Measurements from ENCODE around the gene BLOC1S1.

The BLOC1S1 gene

DNA sequence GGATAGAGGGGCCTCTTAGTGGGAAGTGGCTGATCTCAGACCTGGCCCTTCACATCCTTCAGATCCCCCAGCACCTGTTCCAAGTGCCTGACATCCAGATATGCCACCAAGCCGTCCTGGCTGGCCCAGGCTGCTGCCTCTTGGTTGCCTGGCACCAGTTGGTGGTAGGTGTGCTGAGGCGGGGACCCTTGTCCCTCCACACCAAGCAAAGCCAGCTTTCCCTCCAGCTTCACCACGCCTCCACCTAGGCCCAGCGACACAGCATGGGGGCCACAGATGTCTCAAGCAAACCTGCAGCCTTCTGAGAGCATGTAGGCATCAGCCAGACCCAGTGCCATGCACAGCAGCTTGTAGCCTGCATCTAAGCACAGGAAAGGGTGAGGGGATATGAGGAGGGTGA is 16.4 kb downstream of the BLOC1S1 start:
- Histone ChIP-seq H3K27ac (ENCODE audit: low read length) (no peak overlapping the region), H3K27me3 (ENCODE audit: low read depth, low read length) (no peaks in the 10 kb centered on the region)

DNA sequence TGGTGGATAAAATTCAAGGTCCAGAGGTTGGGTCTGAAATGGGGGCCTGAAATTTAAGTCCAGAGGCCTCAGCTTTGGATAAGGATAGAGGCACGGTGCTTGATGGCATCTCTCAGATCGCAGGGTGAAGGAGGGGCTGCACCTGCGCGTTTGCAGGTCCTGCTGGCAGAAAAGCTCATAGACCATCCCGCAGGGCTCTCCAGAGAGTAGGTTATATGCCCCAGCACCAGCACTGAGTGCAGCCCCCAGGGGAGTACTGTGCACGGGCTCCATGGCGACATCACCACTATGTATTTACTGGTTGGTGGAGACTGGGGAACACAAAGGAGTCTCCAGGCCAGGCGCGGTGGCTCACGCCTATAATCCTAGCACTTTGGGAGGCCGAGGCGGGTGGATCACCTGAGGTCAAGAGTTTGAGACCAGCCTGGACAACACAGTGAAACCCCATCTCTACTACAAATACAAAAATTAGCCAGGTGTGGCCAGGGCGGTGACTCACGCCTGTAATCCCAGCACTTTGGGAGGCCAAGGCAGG is 17.2 kb downstream of the BLOC1S1 start:
- Histone ChIP-seq H3K9me3 (ENCODE audit: control insufficient read depth in 1 of 2, low read length in 2 of 2) (no peaks in the 10 kb centered on the region), H3K4me1 (ENCODE audit: control insufficient read depth in 1 of 2, insufficient read depth in 2 of 2, low read length in 2 of 2) (peaks cover 9 to 22% of the 10 kb centered on the region in 2 donors), H3K36me3 (ENCODE audit: control insufficient read depth in 1 of 2, insufficient read depth in 2 of 2, low read length in 2 of 2) (peaks cover 0 to 12% of the 10 kb centered on the region in 2 donors), H3K27ac (ENCODE audit: low read length) (no peak overlapping the region), H3K27me3 (ENCODE audit: low read depth, low read length) (no peaks in the 10 kb centered on the region), H3K4me3 (ENCODE audit: low read depth in 1 of 2, low read length in 2 of 2) (no peak overlapping the region)

More for the DNA sequence above, 16.4 kb downstream of the BLOC1S1 start:
- no peaks in the 10 kb centered on the region for H3K9me3 ChIP-seq (ENCODE audit: control insufficient read depth in 1 of 2, low read length in 2 of 2)
- H3K4me3 ChIP-seq (ENCODE audit: low read depth in 1 of 2, low read length in 2 of 2), result no peak overlapping the region
- H3K4me1 ChIP-seq (ENCODE audit: control insufficient read depth in 1 of 2, insufficient read depth in 2 of 2, low read length in 2 of 2), result peaks cover 11 to 19% of the 10 kb centered on the region in 2 donors
- H3K36me3 ChIP-seq (ENCODE audit: control insufficient read depth in 1 of 2, insufficient read depth in 2 of 2, low read length in 2 of 2), result peaks cover 0 to 13% of the 10 kb centered on the region in 2 donors

DNA sequence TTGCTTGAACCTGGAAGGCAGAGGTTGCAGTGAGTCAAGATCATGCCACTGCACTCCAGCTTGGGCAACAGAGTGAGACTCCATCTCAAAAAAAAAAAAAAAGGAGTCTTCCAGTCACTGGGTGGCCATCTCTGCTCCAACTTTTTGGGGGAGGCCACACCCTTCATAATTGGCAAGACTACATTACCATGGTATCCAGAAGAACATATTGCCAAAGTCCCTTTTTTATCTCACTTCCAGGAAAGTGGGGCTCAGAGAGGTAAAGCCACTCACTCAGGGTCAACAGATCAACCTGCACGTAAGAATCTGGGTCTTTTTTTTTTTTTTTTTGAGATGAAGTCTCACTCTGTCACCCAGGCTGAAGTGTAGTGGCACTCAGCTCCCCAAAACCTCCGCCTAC is 18.0 kb downstream of the BLOC1S1 start:
- Histone ChIP-seq H3K36me3 (ENCODE audit: control insufficient read depth in 1 of 2, insufficient read depth in 2 of 2, low read length in 2 of 2) (peaks cover 0 to 11% of the 10 kb centered on the region in 2 donors), H3K27ac (ENCODE audit: low read length) (no peak overlapping the region), H3K27me3 (ENCODE audit: low read depth, low read length) (no peaks in the 10 kb centered on the region), H3K4me1 (ENCODE audit: control insufficient read depth in 1 of 2, insufficient read depth in 2 of 2, low read length in 2 of 2) (peaks cover 12 to 27% of the 10 kb centered on the region in 2 donors), H3K9me3 (ENCODE audit: control insufficient read depth in 1 of 2, low read length in 2 of 2) (no peaks in the 10 kb centered on the region), H3K4me3 (ENCODE audit: low read depth in 1 of 2, low read length in 2 of 2) (no peak overlapping the region)

DNA sequence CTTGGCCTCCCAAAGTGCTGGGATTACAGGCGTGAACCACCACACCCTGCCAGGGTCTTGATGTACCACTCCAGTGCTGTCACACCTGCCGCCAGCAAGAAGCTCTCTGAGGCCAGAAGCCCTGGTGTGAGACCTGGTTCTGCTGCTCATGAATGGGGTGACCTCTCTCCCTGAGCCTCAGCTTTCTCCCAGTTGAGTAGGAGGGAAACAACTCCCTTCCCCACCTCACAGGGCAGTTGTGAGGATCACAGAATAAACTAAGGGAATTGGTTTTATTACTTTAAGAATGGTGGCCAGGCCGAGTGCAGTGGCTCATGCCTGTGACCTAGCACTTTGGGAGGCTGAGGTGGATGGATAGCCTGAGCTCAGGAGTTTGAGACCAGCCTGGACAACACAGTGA is 18.7 kb downstream of the BLOC1S1 start:
- H3K4me1 ChIP-seq (ENCODE audit: control insufficient read depth in 1 of 2, insufficient read depth in 2 of 2, low read length in 2 of 2), result peaks cover 12 to 27% of the 10 kb centered on the region in 2 donors
- no peak overlapping the region for H3K27ac ChIP-seq (ENCODE audit: low read length)
- peaks cover 0 to 6% of the 10 kb centered on the region in 2 donors for H3K36me3 ChIP-seq (ENCODE audit: control insufficient read depth in 1 of 2, insufficient read depth in 2 of 2, low read length in 2 of 2)
- H3K27me3 ChIP-seq (ENCODE audit: low read depth, low read length), result no peaks in the 10 kb centered on the region
- no peak overlapping the region for H3K4me3 ChIP-seq (ENCODE audit: low read depth in 1 of 2, low read length in 2 of 2)
- no peaks in the 10 kb centered on the region for H3K9me3 ChIP-seq (ENCODE audit: control insufficient read depth in 1 of 2, low read length in 2 of 2)

DNA sequence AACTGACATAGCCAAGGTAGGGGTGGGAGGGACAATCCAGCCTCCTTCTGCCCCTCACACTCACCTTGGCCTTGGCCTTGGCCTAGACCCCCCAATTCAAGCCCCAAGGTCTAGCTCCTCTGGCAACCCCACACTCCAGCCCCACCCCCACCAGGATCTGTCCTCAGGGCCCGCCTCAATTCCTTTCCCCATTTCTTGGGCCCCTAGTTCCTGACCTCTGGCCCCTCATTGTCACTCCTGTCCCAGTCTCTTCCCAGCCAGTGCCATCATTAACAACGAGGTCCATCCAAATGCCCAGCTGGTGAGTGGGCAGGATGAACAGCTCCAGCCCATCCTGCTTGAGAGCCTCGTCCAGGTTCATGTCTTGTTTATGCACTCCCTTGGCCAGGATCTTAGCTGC is 20.2 kb downstream of the BLOC1S1 start:
- Histone ChIP-seq H3K4me1 (ENCODE audit: control insufficient read depth in 1 of 2, insufficient read depth in 2 of 2, low read length in 2 of 2) (peaks cover 7 to 17% of the 10 kb centered on the region in 2 donors), H3K27me3 (ENCODE audit: low read depth, low read length) (no peaks in the 10 kb centered on the region), H3K9me3 (ENCODE audit: control insufficient read depth in 1 of 2, low read length in 2 of 2) (no peaks in the 10 kb centered on the region), H3K36me3 (ENCODE audit: control insufficient read depth in 1 of 2, insufficient read depth in 2 of 2, low read length in 2 of 2) (no peaks in the 10 kb centered on the region), H3K4me3 (ENCODE audit: low read depth in 1 of 2, low read length in 2 of 2) (no peak overlapping the region), H3K27ac (ENCODE audit: low read length) (no peak overlapping the region)

DNA sequence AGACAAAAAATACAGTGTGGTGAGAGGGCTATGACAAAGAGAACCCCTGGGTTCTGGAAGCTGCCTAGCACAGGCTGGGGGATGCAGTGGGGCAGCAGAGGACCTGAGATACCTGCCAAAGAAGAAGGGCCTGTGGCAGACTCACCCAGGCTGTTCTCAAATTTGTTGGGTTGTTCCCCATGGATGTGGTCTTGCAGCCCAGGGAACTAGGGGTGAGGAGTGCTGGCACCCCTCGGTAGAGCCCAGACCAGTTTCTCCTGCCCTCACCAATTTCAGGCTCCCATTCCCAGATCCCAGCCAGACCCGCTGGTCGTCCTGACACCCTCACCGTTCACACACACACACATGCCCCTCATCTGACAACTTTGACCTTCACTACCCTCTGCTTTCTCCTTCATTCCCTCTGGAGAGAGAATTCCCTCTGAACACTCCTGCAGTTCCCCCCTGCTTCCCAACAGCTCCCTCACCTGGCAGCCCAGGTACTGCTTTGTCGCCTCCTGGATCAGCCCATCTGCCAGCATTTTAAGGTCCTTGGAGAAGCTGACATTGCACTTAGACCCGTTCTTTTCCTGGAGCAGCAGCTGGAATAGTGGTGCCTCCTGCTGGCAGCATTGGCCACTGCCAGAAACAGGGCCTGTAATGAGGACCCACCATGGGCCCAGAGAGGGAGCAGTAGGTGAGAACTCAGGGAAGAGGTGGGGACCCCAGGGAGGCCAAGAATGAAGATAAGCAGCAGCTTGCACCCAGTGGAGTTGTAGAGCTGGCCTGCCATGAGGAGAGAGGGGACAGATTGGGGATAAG is 21.1 kb downstream of the BLOC1S1 start:
- H3K4me1 ChIP-seq (ENCODE audit: control insufficient read depth in 1 of 2, insufficient read depth in 2 of 2, low read length in 2 of 2), result peaks cover 7 to 17% of the 10 kb centered on the region in 2 donors
- H3K4me3 ChIP-seq (ENCODE audit: low read depth in 1 of 2, low read length in 2 of 2), result no peak overlapping the region
- no peaks in the 10 kb centered on the region for H3K9me3 ChIP-seq (ENCODE audit: control insufficient read depth in 1 of 2, low read length in 2 of 2)
- no peak overlapping the region for H3K27ac ChIP-seq (ENCODE audit: low read length)
- no peaks in the 10 kb centered on the region for H3K36me3 ChIP-seq (ENCODE audit: control insufficient read depth in 1 of 2, insufficient read depth in 2 of 2, low read length in 2 of 2)
- H3K27me3 ChIP-seq (ENCODE audit: low read depth, low read length), result no peaks in the 10 kb centered on the region

DNA sequence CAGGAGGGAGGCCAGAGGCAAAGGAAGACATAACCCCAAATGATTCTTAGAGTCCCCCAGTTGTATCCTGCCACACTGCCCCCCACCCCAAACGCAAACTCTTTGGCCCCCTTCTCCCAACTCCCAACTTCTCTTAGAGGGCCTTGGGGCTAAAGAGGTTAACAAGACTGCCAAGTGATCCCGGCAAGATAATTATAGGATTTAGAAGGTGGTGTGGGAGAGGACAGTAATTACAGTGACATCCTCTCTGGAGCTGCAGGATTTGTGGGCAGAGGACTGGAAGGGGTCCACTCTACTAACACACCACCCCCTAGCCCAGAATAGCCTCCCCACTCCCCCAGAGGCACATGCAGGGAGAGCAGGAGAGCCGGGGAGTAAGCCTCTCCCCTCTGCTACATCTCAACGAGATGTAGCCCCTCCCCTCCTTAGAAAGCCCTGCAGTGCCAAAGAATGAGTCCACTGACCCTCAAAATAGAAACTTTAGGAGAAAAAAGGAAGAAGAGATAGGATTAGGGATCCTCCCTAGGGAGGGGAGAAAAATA is 21.8 kb downstream of the BLOC1S1 start:
- peaks cover 9 to 20% of the 10 kb centered on the region in 2 donors for H3K4me1 ChIP-seq (ENCODE audit: control insufficient read depth in 1 of 2, insufficient read depth in 2 of 2, low read length in 2 of 2)
- no peaks in the 10 kb centered on the region for H3K36me3 ChIP-seq (ENCODE audit: control insufficient read depth in 1 of 2, insufficient read depth in 2 of 2, low read length in 2 of 2)
- peak overlapping the region; percentile 61 for H3K27ac ChIP-seq (ENCODE audit: low read length)
- H3K4me3 ChIP-seq (ENCODE audit: low read depth in 1 of 2, low read length in 2 of 2), result peak overlapping the region; percentile 71 to 84
- H3K9me3 ChIP-seq (ENCODE audit: control insufficient read depth in 1 of 2, low read length in 2 of 2), result no peaks in the 10 kb centered on the region
- H3K27me3 ChIP-seq (ENCODE audit: low read depth, low read length), result no peaks in the 10 kb centered on the region

DNA sequence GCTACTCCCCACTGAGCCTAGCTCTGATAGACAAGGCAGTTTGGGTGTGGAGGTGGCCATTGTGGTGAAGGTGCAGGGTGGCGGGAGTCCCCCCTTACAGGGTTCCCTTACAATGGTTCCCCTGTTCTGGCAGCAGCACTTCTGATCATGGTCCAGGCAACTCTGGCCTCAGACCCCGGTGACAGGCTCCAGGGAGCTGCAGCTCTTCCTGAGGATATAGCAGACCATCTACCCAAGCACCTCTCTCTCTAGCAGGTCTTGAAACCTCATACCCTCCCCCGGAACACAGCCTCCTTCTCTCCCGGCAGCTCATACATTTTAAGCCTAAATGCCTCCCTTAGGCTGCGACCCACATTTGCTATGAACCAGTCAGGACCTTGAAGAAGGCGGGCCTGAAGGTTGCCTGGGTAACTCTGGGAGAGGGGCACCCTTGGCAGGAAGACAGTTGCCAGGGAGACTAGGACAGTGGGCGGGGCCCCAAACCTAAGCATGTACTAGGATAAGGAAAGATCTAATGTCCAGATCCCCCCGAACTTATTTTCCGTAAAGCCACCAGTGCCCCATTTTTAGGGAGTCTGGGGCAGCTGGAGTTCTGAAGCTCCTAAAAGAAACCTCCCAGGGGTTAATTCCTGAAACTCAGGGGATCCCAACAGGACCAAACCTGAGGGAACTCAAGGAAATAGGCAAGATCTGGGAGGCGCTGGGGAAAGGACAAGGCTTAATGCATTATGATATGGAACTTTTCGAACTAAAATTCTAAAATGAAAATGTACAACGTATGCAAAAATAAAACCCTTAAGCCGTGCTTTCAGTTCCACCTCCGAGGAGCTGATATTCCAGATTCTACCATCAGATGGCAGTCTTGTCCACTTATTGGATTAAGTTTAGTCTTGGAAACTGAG is 22.5 kb downstream of the BLOC1S1 start:
- Histone ChIP-seq H3K36me3 (ENCODE audit: control insufficient read depth in 1 of 2, insufficient read depth in 2 of 2, low read length in 2 of 2) (no peaks in the 10 kb centered on the region), H3K27ac (ENCODE audit: low read length) (peak overlapping the region; percentile 61), H3K9me3 (ENCODE audit: control insufficient read depth in 1 of 2, low read length in 2 of 2) (no peaks in the 10 kb centered on the region), H3K27me3 (ENCODE audit: low read depth, low read length) (no peaks in the 10 kb centered on the region), H3K4me1 (ENCODE audit: control insufficient read depth in 1 of 2, insufficient read depth in 2 of 2, low read length in 2 of 2) (peaks cover 10 to 21% of the 10 kb centered on the region in 2 donors), H3K4me3 (ENCODE audit: low read depth in 1 of 2, low read length in 2 of 2) (peak overlapping the region; percentile 71 to 84)

DNA sequence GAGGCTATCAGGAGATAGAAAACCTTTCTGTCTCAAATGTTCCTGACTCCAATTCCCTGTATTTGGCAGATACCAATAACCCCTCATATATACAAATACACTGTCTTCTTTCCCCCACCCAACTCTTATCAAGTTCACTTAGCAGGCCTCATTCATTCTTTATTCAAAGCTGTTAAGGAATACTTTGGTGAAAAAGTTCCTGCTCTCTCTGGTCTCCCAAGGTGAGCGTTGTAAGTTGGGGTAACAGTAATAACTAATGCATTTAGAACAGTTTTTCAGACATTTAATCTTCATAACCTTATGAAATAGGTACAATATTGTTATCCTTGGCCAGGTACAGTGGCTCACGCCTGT is 23.2 kb downstream of the BLOC1S1 start:
- Histone ChIP-seq H3K27ac (ENCODE audit: low read length) (no peak overlapping the region), H3K27me3 (ENCODE audit: low read depth, low read length) (peaks cover 2% of the 10 kb centered on the region), H3K36me3 (ENCODE audit: control insufficient read depth in 1 of 2, insufficient read depth in 2 of 2, low read length in 2 of 2) (no peaks in the 10 kb centered on the region), H3K4me1 (ENCODE audit: control insufficient read depth in 1 of 2, insufficient read depth in 2 of 2, low read length in 2 of 2) (peaks cover 10 to 23% of the 10 kb centered on the region in 2 donors), H3K4me3 (ENCODE audit: low read depth in 1 of 2, low read length in 2 of 2) (peak overlapping the region; percentile 71 to 84), H3K9me3 (ENCODE audit: control insufficient read depth in 1 of 2, low read length in 2 of 2) (no peaks in the 10 kb centered on the region)

DNA sequence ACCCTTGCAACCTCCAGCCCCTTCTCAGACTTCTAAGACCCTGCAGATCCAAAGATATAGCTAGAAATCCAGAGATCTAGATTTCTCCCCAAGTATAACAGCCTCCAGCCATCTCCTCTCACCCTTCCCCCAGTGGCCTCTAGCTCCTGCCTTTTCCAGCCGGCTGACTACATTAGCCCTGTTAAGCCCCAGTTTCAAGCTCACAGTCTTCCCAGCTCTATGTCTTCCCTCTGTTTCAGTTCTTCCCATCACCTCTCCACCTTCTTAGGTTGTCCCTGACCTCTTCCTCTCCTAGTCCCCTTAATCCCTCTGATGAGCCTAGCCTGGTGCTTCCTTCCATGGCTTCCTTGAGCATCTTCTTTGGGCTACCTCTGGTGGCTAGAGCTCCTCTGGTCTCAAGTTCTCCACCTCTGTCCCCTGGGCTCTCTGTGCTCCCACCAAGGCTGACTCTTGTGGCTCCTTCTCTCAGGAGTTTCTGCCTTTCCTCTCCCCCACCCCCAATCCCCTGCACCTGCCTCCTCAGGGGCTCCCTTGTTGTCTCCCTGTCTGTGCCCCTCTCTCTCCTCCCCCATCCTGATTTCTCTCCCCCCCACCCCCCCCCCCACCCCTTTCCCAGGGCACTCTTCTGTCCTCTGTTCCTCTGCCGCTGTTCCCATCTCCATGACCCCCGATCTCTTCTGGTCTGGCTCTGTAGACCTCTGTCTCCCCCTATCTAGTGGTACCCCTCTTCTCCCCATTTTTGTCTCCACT is 26.3 kb downstream of the BLOC1S1 start:
- H3K4me1 ChIP-seq (ENCODE audit: control insufficient read depth in 1 of 2, insufficient read depth in 2 of 2, low read length in 2 of 2), result peaks cover 13 to 38% of the 10 kb centered on the region in 2 donors
- H3K36me3 ChIP-seq (ENCODE audit: control insufficient read depth in 1 of 2, insufficient read depth in 2 of 2, low read length in 2 of 2), result no peaks in the 10 kb centered on the region
- peak overlapping the region; percentile 32 to 56 for H3K4me3 ChIP-seq (ENCODE audit: low read depth in 1 of 2, low read length in 2 of 2)
- no peaks in the 10 kb centered on the region for H3K9me3 ChIP-seq (ENCODE audit: control insufficient read depth in 1 of 2, low read length in 2 of 2)
- H3K27me3 ChIP-seq (ENCODE audit: low read depth, low read length), result peaks cover 6% of the 10 kb centered on the region
- H3K27ac ChIP-seq (ENCODE audit: low read length), result no peak overlapping the region
